ENCODE results near the gene PDK2. TPM values are rescaled to one million over a fixed set of nuclear protein-coding genes. Genes with fewer than 3 reads are reported as not detected.

The PDK2 gene
- total and polyA plus RNA-seq, 10 of the 15 experiments (the other 5 are each of a cell fraction or from before 2014, with no cell fraction given), result 0.98 to 22.6 (median 12.3) TPM

DNA sequence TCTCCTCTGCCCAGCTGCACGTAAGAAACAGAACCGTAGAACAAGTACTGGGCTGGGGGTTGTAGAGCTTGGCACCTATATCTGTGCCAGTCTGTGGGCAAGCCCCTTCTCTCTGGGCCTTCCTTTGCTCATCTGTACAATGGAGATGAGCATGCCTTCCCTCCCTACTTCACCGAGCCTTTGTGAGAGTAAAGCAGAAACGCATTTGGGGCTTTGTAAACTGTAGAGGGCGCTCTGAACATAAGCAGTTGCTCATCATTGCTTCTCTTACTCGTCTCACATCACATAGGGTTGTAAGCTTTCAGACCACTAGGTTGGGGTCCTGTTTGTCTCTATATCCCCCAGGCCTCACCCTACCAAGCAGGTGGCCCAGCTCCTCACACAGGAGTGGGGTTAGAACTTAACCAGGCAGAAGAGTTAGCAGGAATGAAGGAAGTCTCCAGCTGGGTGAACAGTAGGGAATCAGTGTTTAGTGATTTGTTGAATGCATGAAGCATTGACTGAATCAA, 19.8 kb downstream of the PDK2 start (continued):
- TF ChIP-seq SREBF1 (IDR thresholded peaks at IDR 0.05; ENCODE audit: low read length) (no peak), RB1 (IDR thresholded peaks at IDR 0.05; ENCODE audit: borderline replicate concordance) (no peak), RAD51 (IDR thresholded peaks at IDR 0.05) (no peak), MXI1 (IDR thresholded peaks at IDR 0.05; ENCODE audit: low read depth, low read length) (no peak)

DNA sequence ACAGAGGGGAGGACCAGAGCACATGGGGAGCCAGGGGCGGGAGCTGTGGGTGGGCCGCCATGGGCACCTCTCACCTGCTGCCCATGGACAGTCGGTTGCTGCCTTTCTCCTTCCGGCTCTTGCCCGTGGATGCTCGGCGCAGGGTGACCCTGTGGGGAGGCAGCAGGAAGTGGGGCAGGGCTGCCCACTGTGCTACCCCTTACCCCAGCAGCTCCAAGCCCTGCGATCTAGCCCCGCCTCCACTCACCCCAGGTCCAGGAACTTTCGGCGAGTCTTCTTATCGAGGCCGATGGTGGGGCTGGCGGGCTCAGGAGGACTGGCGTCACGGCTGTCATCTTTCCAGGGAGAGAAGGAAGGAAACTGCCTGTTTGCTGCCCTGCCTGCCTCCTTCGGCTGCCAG, 20.6 kb downstream of the PDK2 start:
- CTCF ChIA-PET, result interaction anchor here (0.6 to 3.1 kb wide), 15 partner anchors 9 to 182 kb away, joined by 3 to 38 read pairs (median 7); partner anchors contain the start of gene SGCA
- TF ChIP-seq, protein P1, sequence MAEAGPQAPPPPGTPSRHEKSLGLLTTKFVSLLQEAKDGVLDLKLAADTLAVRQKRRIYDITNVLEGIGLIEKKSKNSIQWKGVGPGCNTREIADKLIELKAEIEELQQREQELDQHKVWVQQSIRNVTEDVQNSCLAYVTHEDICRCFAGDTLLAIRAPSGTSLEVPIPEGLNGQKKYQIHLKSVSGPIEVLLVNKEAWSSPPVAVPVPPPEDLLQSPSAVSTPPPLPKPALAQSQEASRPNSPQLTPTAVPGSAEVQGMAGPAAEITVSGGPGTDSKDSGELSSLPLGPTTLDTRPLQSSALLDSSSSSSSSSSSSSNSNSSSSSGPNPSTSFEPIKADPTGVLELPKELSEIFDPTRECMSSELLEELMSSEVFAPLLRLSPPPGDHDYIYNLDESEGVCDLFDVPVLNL (IDR thresholded peaks at IDR 0.05; ENCODE audit: low read depth, low read length), result no peak
- TF ChIP-seq, protein P2, sequence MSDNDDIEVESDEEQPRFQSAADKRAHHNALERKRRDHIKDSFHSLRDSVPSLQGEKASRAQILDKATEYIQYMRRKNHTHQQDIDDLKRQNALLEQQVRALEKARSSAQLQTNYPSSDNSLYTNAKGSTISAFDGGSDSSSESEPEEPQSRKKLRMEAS (IDR thresholded peaks at IDR 0.05; ENCODE audit: low read depth, low read length), result no peak
- TF ChIP-seq RBBP5 (conservative IDR thresholded peaks at IDR 0.05) (no peak), BACH1 (IDR thresholded peaks at IDR 0.05; ENCODE audit: borderline replicate concordance) (no peak), NR2C1 (IDR thresholded peaks at IDR 0.05) (no peak), SMARCA5 (IDR thresholded peaks at IDR 0.05) (no peak), BRCA1 (IDR thresholded peaks at IDR 0.05; ENCODE audit: low read depth, low read length) (no peak), MTA2 (IDR thresholded peaks at IDR 0.05; ENCODE audit: low read depth) (no peak), SIX5 (IDR thresholded peaks at IDR 0.05; ENCODE audit: low read depth, low read length, severe bottlenecking) (no peak), MEF2B (IDR thresholded peaks at IDR 0.05; ENCODE audit: partially characterized antibody, poor library complexity, severe bottlenecking) (no peak)
- TF ChIP-seq, protein P3, sequence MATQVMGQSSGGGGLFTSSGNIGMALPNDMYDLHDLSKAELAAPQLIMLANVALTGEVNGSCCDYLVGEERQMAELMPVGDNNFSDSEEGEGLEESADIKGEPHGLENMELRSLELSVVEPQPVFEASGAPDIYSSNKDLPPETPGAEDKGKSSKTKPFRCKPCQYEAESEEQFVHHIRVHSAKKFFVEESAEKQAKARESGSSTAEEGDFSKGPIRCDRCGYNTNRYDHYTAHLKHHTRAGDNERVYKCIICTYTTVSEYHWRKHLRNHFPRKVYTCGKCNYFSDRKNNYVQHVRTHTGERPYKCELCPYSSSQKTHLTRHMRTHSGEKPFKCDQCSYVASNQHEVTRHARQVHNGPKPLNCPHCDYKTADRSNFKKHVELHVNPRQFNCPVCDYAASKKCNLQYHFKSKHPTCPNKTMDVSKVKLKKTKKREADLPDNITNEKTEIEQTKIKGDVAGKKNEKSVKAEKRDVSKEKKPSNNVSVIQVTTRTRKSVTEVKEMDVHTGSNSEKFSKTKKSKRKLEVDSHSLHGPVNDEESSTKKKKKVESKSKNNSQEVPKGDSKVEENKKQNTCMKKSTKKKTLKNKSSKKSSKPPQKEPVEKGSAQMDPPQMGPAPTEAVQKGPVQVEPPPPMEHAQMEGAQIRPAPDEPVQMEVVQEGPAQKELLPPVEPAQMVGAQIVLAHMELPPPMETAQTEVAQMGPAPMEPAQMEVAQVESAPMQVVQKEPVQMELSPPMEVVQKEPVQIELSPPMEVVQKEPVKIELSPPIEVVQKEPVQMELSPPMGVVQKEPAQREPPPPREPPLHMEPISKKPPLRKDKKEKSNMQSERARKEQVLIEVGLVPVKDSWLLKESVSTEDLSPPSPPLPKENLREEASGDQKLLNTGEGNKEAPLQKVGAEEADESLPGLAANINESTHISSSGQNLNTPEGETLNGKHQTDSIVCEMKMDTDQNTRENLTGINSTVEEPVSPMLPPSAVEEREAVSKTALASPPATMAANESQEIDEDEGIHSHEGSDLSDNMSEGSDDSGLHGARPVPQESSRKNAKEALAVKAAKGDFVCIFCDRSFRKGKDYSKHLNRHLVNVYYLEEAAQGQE (IDR thresholded peaks at IDR 0.05; ENCODE audit: low read depth, low read length), result no peak
- Histone ChIP-seq H3K9ac (ENCODE audit: control insufficient read depth, insufficient read depth, low read length) (no peak overlapping the region), H3K27me3 (replicated peaks in 1 of 2; ENCODE audit: control insufficient read depth in 2 of 2, insufficient read depth in 2 of 2, low read length in 1 of 2) (peaks cover 6% of the 10 kb centered on the region in 2 experiments; a peak in 3 of 4 replicates), H3K9me3 (replicated peaks; ENCODE audit: control insufficient read depth, insufficient read depth, low read length) (no peaks in the 10 kb centered on the region), H4K20me1 (ENCODE audit: control insufficient read depth, insufficient read depth) (no peaks in the 10 kb centered on the region), H2AFZ (ENCODE audit: control insufficient read depth, low read depth, low read length) (no peak overlapping the region), H3K4me1 (ENCODE audit: control insufficient read depth, insufficient read depth, low read length) (no peaks in the 10 kb centered on the region), H3K4me2 (ENCODE audit: control insufficient read depth, insufficient read depth) (no peak overlapping the region), H3K4me3 (no peak overlapping the region), H3K36me3 (ENCODE audit: control insufficient read depth in 2 of 2, insufficient read depth in 2 of 2, low read length in 1 of 2) (no peaks in the 10 kb centered on the region), H3K79me2 (ENCODE audit: control insufficient read depth, insufficient read depth, low read length) (no peaks in the 10 kb centered on the region), H3K27ac (ENCODE audit: control insufficient read depth, insufficient read depth) (no peak overlapping the region)
- BruUV-seq (replicated peaks), result no TSS peak
- in situ Hi-C loops (cut with MboI) (no loop called here), intact Hi-C loops (cut with micrococcal nuclease; ENCODE audit: unreplicated experiment) (no loop called here)
- SMC1A ChIA-PET (ENCODE audit: uncharacterized antibody, unreplicated experiment), result interaction anchor here (1.5 to 2.3 kb wide), 4 partner anchors 22 to 82 kb away, joined by 5 to 12 read pairs (median 8); no protein-coding TSS in a partner anchor
- POLR2A ChIA-PET, result interaction anchor here (1.5 kb wide), 1 partner anchor 36 kb away, joined by 4 read pairs; no protein-coding TSS in a partner anchor
- FAIRE-seq (no peak), DNase-seq (ENCODE audit: low read depth, low spot score) (no peak), ATAC-seq (no peak)
- RAD21 ChIA-PET (ENCODE audit: unreplicated experiment), result interaction anchor here (0.9 to 2.1 kb wide), 4 partner anchors 46 to 54 kb away, joined by 3 to 19 read pairs (median 4); no protein-coding TSS in a partner anchor
- 58% methylated on average over 15 of the region's 17 CpGs for WGBS (ENCODE audit: insufficient coverage, insufficient replicate concordance, low lambda C conversion rate, missing lambda C conversion rate)
